Measurements from ENCODE around the gene NHLRC2. TPM values are rescaled to one million over a fixed set of nuclear protein-coding genes. Genes with fewer than 3 reads are reported as not detected.

Gene NHLRC2
- polyA plus RNA-seq, 3 donors = 2.8 to 6.9 (median 5.3) TPM

- intact Hi-C loops (cut with micrococcal nuclease) = loop anchor here in 1 of 2 donors (10.0 kb wide), 1 partner anchor 85 kb away; no protein-coding TSS in a partner anchor
- TF ChIP-seq CTCF (IDR thresholded peaks at IDR 0.05) = no peak
- Histone ChIP-seq H3K9ac (ENCODE audit: insufficient read depth, low read length, poor library complexity, severe bottlenecking) (no peak overlapping the region), H3K4me3 (replicated peaks in 1 of 3; ENCODE audit: low read depth in 2 of 3, low read length in 3 of 3) (no peak overlapping the region), H3K79me2 (ENCODE audit: insufficient read depth, low read length) (peaks cover 73% of the 10 kb centered on the region), H3K4me2 (replicated peaks; ENCODE audit: extremely low read depth, low read length, poor library complexity, severe bottlenecking) (no peak overlapping the region), H3K4me1 (ENCODE audit: control insufficient read depth in 1 of 2, insufficient read depth in 2 of 2, low read length in 2 of 2) (peaks cover 10 to 29% of the 10 kb centered on the region in 2 donors), H3K27ac (ENCODE audit: low read depth in 1 of 2, low read length in 2 of 2) (no peak overlapping the region), H4K20me1 (ENCODE audit: insufficient read depth, low read length) (peaks cover 36% of the 10 kb centered on the region), H3K27me3 (ENCODE audit: control insufficient read depth in 2 of 2, insufficient read depth in 2 of 2, low read length in 2 of 2) (no peaks in the 10 kb centered on the region), H3K36me3 (replicated peaks in 1 of 2; ENCODE audit: control insufficient read depth in 1 of 2, insufficient read depth in 2 of 2, low read length in 2 of 2) (peaks cover 0 to 9% of the 10 kb centered on the region in 2 donors), H2AFZ (ENCODE audit: insufficient read depth, low read depth, low read length, poor library complexity, severe bottlenecking) (no peak overlapping the region), H3K9me3 (replicated peaks in 1 of 2; ENCODE audit: control insufficient read depth in 1 of 2, insufficient read depth in 1 of 2, low read length in 2 of 2) (no peaks in the 10 kb centered on the region)
- DNase-seq = no peak
- peaks cover 7 to 12% of the 10 kb centered on the region in 2 donors for H3K36me3 Mint-ChIP-seq
- H3K27ac Mint-ChIP-seq = no peak overlapping the region
- no CpG with 5 or more reads among the region's 2 CpGs for WGBS (ENCODE audit: insufficient coverage)
- H3K4me1 Mint-ChIP-seq = peaks cover 29% of the 10 kb centered on the region
- peaks cover 0 to 3% (median 2%) of the 10 kb centered on the region in 7 donors for H3K9me3 Mint-ChIP-seq
- peaks cover 0 to 1% (median 0%) of the 10 kb centered on the region in 3 donors for H3K27me3 Mint-ChIP-seq (ENCODE audit: low read depth in 3 of 3)
- no peak overlapping the region for H3K4me3 Mint-ChIP-seq
These were observed 15.3 kb downstream of the NHLRC2 start for GRCh38 chr10:113869789-113870188.

- WGBS (ENCODE audit: insufficient coverage) = no CpG with 5 or more reads among the region's 3 CpGs
- peaks cover 29% of the 10 kb centered on the region for H4K20me1 ChIP-seq (ENCODE audit: insufficient read depth, low read length)
- H3K9me3 Mint-ChIP-seq = peaks cover 0 to 3% (median 0%) of the 10 kb centered on the region in 7 donors
- peaks cover 0 to 6% of the 10 kb centered on the region in 2 donors for H3K4me1 ChIP-seq (ENCODE audit: control insufficient read depth in 1 of 2, insufficient read depth in 2 of 2, low read length in 2 of 2)
- no peak overlapping the region for H3K4me3 Mint-ChIP-seq
- H3K27me3 Mint-ChIP-seq (ENCODE audit: low read depth in 3 of 3) = peaks cover 0 to 2% (median 0%) of the 10 kb centered on the region in 3 donors
- no peaks in the 10 kb centered on the region for H3K27me3 ChIP-seq (ENCODE audit: control insufficient read depth in 2 of 2, insufficient read depth in 2 of 2, low read length in 2 of 2)
- H3K4me3 ChIP-seq (replicated peaks in 1 of 3; ENCODE audit: low read depth in 2 of 3, low read length in 3 of 3) = no peak overlapping the region
- no peak overlapping the region for H3K27ac Mint-ChIP-seq
- no peak for DNase-seq
- no peak overlapping the region for H3K4me2 ChIP-seq (replicated peaks; ENCODE audit: extremely low read depth, low read length, poor library complexity, severe bottlenecking)
- H3K27ac ChIP-seq (ENCODE audit: low read depth in 1 of 2, low read length in 2 of 2) = no peak overlapping the region
- H3K4me1 Mint-ChIP-seq = peaks cover 15% of the 10 kb centered on the region
- peaks cover 5 to 23% of the 10 kb centered on the region in 2 donors for H3K36me3 ChIP-seq (replicated peaks in 1 of 2; ENCODE audit: control insufficient read depth in 1 of 2, insufficient read depth in 2 of 2, low read length in 2 of 2)
- intact Hi-C loops (cut with micrococcal nuclease) = no loop called here
- TF ChIP-seq CTCF (IDR thresholded peaks at IDR 0.05) = no peak
- H3K9ac ChIP-seq (ENCODE audit: insufficient read depth, low read length, poor library complexity, severe bottlenecking) = no peak overlapping the region
- H3K9me3 ChIP-seq (replicated peaks in 1 of 2; ENCODE audit: control insufficient read depth in 1 of 2, insufficient read depth in 1 of 2, low read length in 2 of 2) = no peaks in the 10 kb centered on the region
- peaks cover 20 to 26% of the 10 kb centered on the region in 2 donors for H3K36me3 Mint-ChIP-seq
- H3K79me2 ChIP-seq (ENCODE audit: insufficient read depth, low read length) = peaks cover 71% of the 10 kb centered on the region
- H2AFZ ChIP-seq (ENCODE audit: insufficient read depth, low read depth, low read length, poor library complexity, severe bottlenecking) = no peak overlapping the region
These were observed 17.9 kb downstream of the NHLRC2 start for GRCh38 chr10:113872139-113873030.

All from CD14-positive monocyte (primary cell).